ENCODE measurements around the gene DOC2A. TPM values are rescaled to one million over a fixed set of nuclear protein-coding genes. Genes with fewer than 3 reads are reported as not detected.
"Not testable (repeated sequence)": the region's sequence is repeated elsewhere in the genome, so short reads cannot be mapped to it uniquely, and the experiment has no call there.

DOC2A gene
- total RNA-seq, 1 donor from 2014 or later = not detected

DNA sequence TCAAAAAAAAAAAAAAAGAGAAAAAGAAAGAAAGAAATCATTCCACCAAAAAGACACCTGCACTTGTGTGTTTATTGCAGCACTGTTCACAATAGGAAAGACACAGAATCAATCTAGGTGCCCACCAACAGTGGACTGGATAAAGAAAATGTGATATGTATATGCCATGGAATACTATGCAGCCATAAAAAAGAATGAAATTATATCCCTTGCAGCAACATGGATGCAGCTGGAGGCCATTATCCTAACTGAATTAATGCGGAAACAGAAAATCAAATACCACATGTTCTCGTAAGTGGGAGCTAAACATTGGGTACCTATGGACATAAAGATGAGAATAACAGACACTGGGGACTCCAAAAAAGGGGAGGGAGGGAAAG, 6.4 kb upstream of the DOC2A start:
- DNase-seq (ENCODE audit: low spot score in 2 of 2) = no peak
- intact Hi-C loops (cut with DNase I) = no loop called here
- Histone ChIP-seq H3K27ac (no peak overlapping the region), H3K9me3 (no peaks in the 10 kb centered on the region), H3K4me3 (no peak overlapping the region), H3K4me1 (no peaks in the 10 kb centered on the region), H3K36me3 (no peaks in the 10 kb centered on the region), H3K27me3 (no peaks in the 10 kb centered on the region)
- TF ChIP-seq, protein P1, sequence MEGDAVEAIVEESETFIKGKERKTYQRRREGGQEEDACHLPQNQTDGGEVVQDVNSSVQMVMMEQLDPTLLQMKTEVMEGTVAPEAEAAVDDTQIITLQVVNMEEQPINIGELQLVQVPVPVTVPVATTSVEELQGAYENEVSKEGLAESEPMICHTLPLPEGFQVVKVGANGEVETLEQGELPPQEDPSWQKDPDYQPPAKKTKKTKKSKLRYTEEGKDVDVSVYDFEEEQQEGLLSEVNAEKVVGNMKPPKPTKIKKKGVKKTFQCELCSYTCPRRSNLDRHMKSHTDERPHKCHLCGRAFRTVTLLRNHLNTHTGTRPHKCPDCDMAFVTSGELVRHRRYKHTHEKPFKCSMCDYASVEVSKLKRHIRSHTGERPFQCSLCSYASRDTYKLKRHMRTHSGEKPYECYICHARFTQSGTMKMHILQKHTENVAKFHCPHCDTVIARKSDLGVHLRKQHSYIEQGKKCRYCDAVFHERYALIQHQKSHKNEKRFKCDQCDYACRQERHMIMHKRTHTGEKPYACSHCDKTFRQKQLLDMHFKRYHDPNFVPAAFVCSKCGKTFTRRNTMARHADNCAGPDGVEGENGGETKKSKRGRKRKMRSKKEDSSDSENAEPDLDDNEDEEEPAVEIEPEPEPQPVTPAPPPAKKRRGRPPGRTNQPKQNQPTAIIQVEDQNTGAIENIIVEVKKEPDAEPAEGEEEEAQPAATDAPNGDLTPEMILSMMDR (IDR thresholded peaks at IDR 0.05) = no peak

DNA sequence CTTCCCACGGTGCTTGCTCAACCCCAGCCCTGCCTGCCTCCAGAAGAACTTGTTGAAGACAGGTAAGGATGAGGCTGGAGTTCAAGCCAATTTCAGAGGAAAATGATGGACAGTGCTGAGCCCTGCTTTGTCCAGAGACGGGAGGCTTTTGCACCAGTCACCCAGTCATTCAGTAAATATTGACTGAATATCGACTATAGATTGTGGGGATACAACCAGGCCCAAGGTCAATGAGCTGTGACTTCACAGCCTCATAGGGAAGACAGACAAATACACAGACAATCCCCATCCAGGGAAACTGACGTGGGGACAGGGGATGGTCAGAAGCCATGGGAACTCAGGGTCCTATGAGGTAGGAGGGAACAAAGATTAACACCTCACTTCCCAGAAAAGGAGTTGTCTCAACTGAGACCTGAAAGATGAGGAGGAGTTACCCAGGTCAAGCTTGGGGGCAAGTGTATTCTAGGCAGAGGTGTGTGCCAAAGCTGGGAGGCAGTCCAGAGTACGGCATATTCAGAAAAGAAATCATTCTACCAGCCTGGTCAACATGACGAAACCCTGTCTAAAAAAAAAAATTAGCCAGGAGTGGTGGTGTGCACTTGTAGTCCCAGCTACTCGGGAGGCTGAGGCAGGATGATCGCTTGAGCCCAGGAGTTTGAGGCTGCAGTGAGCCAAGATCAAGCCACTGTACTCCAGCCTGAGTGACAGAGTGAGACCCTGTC, 5.9 kb upstream of the DOC2A start:
- TF ChIP-seq, protein P1 (IDR thresholded peaks at IDR 0.05) = no peak
- DNase-seq (ENCODE audit: low spot score in 2 of 2) = no peak
- Histone ChIP-seq H3K36me3 (no peaks in the 10 kb centered on the region), H3K27ac (no peak overlapping the region), H3K4me1 (no peaks in the 10 kb centered on the region), H3K27me3 (no peaks in the 10 kb centered on the region), H3K9me3 (no peaks in the 10 kb centered on the region), H3K4me3 (no peak overlapping the region)
- intact Hi-C loops (cut with DNase I) = no loop called here

DNA sequence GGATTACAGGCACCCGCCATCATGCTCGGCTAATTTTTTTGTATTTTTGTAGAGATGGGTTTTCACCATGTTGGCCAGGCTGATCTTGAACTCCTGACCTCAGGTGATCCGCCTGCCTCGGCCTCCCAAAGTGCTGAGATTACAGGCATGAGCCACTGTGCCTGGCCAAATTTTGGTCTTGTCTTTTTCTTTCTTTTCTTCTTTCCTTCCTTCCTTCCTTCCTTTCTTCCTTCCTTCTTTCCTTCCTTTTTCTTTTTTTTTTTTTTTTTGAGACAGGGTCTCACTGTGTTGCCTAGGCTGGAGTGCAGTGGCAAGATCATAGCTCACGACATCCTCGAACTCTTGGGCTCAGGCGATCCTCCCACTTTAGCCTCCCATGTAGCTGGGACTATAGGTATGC, 4.6 kb upstream of the DOC2A start:
- DNase-seq (ENCODE audit: low spot score in 2 of 2); H3K4me3 ChIP-seq; H3K27ac ChIP-seq; H3K36me3 ChIP-seq; intact Hi-C loops (cut with DNase I); H3K9me3 ChIP-seq: not testable (repeated sequence)
- peaks cover 8 to 11% of the 10 kb centered on the region in 2 donors for H3K4me1 ChIP-seq
- peaks cover 12% of the 10 kb centered on the region for H3K27me3 ChIP-seq

DNA sequence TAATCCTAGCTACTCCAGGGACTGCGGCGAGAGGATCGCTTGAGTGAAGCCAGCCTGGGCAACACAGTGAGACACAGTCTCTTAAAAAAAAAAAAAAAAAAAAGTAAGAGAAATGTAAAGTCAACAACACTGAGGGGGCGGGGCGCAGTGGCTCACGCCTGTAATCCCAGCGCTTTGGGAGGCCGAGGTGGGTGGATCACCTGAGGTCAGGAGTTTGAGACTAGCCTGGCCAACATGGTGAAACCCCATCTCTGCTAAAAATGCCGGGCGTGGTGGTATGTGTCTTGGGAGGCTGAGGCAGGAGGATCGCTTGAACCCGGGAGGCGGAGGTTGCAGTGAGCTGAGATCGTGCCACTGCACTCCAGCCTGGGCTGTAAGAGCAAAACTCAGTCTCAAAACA, 1.8 kb upstream of the DOC2A start:
- H3K4me3 ChIP-seq; DNase-seq (ENCODE audit: low spot score in 2 of 2); H3K9me3 ChIP-seq; H3K36me3 ChIP-seq; H3K27ac ChIP-seq; intact Hi-C loops (cut with DNase I): not testable (repeated sequence)
- Histone ChIP-seq H3K27me3 (peaks cover 13% of the 10 kb centered on the region), H3K4me1 (peaks cover 8 to 12% of the 10 kb centered on the region in 2 donors)

DNA sequence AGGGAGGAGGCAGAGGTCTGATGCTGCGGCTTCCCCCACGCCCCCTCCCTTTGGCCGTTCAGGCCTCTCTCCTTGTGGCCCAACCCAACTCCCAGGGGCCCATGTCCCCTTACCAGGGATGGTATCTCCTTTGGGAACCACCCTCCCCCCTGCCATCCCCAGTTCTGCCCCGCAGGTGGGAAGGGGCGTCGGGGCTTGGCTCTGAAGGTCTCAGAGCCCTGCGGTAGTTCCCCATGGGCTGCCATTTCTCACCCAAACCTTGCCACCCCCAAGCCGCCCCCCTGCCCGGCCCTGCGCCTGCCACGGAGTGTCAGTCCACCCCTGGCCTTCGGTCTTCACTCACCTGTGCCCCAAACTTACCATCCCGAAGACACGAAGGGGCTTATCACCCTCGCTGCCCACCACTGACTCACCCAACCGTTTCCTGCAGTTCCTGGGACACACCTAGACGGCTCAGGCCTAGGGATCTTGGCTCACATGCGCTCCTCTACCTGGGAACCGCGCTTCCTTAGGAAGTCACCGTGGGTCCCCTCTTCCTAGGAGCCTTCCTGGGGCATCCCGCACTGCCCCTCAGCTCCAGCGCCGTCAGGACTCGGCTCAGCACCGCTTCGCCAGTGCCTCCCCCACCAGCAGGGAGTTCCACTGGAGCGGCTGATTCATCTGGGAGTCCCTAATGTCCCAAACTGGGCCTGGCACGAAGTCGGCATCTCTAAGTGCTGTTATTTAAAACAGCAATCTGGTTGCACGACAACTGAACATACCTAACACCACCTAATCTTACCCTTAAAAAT, 1.1 kb upstream of the DOC2A start:
- TF ChIP-seq, protein P1 (IDR thresholded peaks at IDR 0.05) = no peak
- Histone ChIP-seq H3K27me3 (peaks cover 13% of the 10 kb centered on the region), H3K27ac (no peak overlapping the region), H3K9me3 (no peaks in the 10 kb centered on the region), H3K36me3 (no peaks in the 10 kb centered on the region), H3K4me1 (peaks cover 8 to 12% of the 10 kb centered on the region in 2 donors), H3K4me3 (peak overlapping the region; percentile 39 to 56)
- DNase-seq (ENCODE audit: low spot score in 2 of 2) = no peak
- intact Hi-C loops (cut with DNase I) = no loop called here

DNA sequence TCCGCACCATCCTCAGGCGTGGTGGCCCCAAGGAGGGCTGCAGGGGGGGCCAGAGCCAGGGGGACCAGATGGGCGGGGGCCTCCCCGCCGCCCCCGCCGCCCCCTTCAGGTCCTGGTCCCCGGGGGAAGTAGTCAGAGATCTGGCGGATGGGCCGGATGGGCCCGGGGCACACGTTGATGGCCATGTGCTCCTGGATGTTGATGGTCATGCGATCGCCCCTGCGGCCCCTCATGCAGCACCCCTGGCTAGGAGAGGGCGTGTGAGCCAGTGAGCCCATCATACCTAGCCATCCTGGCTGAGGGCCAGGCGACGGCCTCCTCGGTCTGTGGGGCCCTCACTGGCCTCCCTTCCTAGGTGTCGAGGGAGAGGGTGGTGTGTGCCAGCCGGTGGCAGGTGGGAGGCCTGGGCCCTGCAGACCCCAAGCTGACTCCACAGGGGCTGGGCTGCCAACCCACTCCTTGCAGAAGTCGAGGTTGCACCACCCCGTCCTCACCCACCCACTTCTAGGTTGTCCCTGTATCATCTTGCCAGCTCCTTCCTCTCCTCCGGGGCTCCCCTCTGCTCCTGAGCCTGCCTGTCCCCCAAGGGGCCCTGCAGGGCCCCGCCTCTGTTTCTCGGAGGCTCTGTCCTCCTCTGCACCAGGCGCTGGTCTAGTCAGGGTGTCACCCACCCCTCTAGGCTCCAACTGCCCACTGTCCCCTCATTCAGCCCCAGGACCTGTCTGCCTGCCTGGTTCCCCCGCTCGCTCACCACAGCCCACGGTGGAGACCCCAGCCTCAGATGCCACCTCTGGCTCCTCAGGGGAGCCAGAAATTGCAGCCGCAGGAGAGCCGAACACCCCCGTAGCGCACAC, 610 bp downstream of the DOC2A start:
- intact Hi-C loops (cut with DNase I) = no loop called here

More for the DNA sequence above, 610 bp downstream of the DOC2A start:
- Histone ChIP-seq H3K4me1 (peaks cover 8 to 12% of the 10 kb centered on the region in 2 donors), H3K27me3 (peaks cover 13% of the 10 kb centered on the region), H3K36me3 (no peaks in the 10 kb centered on the region), H3K9me3 (no peaks in the 10 kb centered on the region), H3K4me3 (peak overlapping the region; percentile 39 to 56), H3K27ac (no peak overlapping the region)
- no peak for DNase-seq (ENCODE audit: low spot score in 2 of 2)
- TF ChIP-seq, protein P1 (IDR thresholded peaks at IDR 0.05) = no peak

Data from ascending aorta (tissue), 2 donors.